ENCODE results near the gene RHOV.

- TF ChIP-seq, protein P1, sequence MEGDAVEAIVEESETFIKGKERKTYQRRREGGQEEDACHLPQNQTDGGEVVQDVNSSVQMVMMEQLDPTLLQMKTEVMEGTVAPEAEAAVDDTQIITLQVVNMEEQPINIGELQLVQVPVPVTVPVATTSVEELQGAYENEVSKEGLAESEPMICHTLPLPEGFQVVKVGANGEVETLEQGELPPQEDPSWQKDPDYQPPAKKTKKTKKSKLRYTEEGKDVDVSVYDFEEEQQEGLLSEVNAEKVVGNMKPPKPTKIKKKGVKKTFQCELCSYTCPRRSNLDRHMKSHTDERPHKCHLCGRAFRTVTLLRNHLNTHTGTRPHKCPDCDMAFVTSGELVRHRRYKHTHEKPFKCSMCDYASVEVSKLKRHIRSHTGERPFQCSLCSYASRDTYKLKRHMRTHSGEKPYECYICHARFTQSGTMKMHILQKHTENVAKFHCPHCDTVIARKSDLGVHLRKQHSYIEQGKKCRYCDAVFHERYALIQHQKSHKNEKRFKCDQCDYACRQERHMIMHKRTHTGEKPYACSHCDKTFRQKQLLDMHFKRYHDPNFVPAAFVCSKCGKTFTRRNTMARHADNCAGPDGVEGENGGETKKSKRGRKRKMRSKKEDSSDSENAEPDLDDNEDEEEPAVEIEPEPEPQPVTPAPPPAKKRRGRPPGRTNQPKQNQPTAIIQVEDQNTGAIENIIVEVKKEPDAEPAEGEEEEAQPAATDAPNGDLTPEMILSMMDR (IDR thresholded peaks at IDR 0.05) = no peak
- no peak for TF ChIP-seq POLR2A (IDR thresholded peaks at IDR 0.05)
Observed at GRCh38 chr15:40923551-40923950, 49.5 kb upstream of the RHOV start.
